ENCODE data around the gene FRMPD2. TPM values are rescaled to one million over a fixed set of nuclear protein-coding genes. Genes with fewer than 3 reads are reported as not detected.
A peak's percentile ranks its signal among the peaks of the same experiment; 100 is the strongest.
"Not testable (repeated sequence)": the region's sequence is repeated elsewhere in the genome, so short reads cannot be mapped to it uniquely, and the experiment has no call there.

The FRMPD2 gene
- polyA plus RNA-seq, 3 donors, result 0.60 to 5.6 (median 0.79) TPM

DNA sequence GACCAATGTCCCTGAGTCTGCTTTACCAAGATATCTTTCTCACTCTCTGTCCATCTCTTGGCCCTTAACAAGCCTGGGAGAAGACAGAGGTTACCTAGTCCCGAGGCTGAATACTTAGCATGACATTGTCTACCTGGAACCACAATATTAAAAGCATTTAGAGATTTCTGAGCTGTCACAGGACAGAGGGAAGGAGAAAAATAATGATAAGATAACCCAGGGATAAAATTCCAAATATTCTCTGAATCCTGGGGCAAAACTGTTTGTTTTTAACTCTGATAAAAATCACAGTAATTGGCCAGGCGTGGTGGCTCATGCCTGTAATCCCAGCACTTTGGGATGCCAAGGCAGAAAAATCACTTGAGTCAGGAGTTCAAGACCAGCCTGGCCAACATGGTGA lies 19.9 kb upstream of the FRMPD2 start:
- no peak for DNase-seq (ENCODE audit: extremely low read depth in 1 of 11, low read depth in 9 of 11, low spot score in 4 of 11)

DNA sequence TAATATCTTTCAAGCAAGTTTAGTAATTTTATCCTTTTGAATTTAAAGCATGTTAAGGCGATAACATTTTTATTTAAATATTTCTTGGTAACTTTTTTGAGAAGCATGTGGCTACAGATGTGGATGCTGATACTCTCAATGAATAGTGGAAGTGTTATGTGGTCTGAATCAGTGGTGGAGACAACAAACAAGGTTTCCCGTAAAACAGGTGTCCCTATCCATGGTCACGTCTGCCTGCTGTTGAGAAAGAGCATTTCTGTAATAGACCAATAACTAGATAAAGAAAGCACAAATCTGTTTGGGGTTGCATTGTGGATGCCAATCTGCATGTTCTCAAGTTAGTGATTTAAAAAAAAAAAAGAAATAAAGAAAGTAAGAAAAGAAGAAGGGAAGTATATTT lies 18.1 kb upstream of the FRMPD2 start:
- DNase-seq (ENCODE audit: extremely low read depth in 1 of 11, low read depth in 9 of 11, low spot score in 4 of 11), result no peak

DNA sequence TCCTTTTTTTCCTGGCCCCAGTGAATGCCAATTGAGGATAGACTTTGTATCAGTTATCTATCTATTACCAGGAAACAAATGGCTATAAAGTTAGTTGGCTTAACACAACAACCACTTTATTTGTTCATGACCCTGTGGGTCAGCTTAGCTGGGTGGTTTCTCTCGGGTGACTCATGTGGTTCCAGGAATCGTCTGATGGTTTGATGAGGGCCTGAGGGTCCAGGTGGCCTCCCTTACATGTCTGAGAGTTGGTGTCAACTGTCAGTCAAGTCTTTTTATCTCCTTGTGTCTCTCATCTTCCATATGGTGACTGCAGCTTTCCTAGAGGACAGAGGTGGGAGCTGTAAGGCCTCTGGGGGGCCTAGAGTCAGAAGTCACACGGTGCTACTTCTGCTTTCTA lies 16.7 kb upstream of the FRMPD2 start:
- DNase-seq (ENCODE audit: extremely low read depth in 1 of 11, low read depth in 9 of 11, low spot score in 4 of 11), result no peak

DNA sequence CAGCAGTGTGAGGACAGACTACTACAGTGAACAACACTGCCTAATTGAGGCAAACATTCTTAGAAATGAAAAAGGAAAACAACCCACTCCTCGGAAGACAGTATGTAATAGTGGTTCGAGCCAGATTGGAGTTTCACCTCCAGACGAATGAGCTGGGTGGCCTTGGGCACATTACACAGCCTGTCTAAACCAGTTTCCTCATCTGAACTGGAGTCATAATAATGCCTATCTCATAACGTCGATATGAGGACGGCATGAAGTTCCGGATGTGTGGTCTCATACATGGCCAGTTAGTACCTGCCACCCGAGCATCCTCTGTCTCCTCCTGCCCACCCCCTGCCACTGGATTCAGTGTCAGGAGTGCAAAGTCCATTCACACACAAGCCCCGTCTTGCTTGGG lies 15.8 kb upstream of the FRMPD2 start:
- DNase-seq (ENCODE audit: extremely low read depth in 1 of 11, low read depth in 9 of 11, low spot score in 4 of 11), result no peak

DNA sequence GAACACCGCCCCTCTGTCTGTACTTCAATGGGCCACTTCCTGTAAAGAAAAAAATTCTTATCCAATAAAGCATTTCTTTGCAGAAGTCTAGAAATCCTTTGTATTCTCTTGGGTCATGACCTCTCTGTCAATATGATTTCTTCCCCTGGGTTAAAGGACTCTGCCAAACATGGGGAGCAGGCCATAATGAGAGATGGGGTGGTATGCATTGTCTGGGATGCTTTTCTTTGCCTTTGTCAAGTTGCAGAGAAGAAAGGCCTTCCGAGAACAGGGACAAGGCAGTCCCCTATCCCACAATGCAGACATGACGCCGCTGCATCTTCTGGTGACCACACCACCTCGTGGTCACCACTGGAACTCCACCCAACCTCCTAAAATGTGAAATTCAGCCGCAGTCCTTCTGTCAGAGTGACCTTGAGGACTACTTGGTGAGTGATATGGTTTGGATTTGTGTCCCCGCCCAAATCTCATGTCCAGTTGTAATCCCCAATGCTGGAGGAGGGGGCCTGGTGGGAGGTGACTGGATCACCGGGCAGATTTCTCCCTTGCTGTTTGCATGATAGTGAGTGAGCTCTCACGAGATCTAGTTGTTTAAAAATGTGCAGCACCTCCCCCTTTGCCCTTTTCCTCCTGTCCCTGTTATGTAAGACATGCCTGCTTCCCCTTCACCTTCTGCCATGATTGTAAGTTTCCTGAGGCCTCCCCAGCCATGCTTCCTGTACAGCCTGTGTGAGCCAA lies 15.2 kb upstream of the FRMPD2 start:
- peak in 7 of 11 donors; percentile 27 to 62 (median 43) for DNase-seq (ENCODE audit: extremely low read depth in 1 of 11, low read depth in 9 of 11, low spot score in 4 of 11)

DNA sequence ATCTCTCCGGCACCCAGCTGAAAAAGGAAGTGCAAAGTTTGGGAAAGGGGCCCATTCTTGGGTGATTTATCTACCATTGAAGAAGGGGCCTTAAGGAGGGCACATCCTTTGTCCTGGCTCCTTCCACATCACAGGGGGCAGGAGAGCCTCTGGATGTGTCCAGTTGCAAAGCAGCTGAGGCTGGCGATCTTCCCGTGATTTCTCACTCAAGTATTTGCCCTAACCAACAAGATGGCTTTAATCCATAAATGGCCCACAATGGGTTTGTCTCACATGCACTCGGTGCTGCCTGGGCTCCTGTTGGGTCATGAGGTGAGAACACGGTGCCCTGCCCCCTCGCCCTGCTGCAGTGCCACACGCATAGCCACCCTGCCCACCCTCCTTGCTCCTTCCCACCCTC lies 14.2 kb upstream of the FRMPD2 start:
- no peak for DNase-seq (ENCODE audit: extremely low read depth in 1 of 11, low read depth in 9 of 11, low spot score in 4 of 11)

DNA sequence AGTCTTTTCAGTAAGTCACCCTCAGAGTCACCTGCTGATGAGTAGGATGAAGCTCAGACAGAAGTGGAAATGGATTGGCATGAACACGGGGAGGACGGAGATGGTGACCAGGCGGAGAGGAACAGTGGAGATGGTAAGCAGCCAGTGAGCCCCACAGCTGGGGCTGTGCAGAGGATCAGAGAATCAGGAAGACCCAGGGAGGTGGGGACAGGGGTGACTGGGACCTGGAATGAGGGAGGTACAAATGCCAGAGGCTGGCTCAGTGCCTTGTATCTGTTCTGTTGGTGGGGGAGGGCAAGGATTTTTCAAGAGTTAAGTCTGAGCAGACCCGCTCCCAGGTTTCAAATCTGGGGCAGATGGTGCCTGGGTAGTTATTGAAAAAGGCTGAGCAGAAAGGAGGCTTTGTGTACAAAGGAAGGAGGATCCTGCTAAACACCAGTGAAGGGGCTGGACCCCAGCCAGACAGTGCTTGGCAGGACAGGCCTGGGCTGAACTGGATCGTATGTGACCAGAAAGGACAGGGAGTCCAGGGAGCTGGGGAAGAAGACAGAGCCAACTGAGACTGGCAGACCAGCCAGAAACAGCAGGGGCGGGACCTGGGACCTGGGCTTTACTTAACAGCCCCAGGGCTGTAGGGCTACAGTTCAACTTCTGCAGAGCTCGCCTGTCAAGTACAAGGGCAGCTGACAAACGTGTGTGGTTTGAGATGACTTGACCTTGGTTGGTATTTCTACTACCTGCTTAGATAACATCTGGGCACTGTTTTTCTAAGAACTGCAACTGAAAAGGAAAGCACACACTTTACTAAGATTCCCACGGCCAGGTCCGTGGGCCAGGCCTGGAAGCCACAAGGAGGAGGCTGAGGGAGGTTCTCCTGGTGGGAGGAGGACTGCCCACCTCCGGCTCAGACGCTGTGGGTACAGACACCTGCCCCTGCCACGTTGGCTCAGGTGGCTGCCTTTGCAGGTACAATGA lies 13.2 kb upstream of the FRMPD2 start:
- DNase-seq (ENCODE audit: extremely low read depth in 1 of 11, low read depth in 9 of 11, low spot score in 4 of 11), result no peak

DNA sequence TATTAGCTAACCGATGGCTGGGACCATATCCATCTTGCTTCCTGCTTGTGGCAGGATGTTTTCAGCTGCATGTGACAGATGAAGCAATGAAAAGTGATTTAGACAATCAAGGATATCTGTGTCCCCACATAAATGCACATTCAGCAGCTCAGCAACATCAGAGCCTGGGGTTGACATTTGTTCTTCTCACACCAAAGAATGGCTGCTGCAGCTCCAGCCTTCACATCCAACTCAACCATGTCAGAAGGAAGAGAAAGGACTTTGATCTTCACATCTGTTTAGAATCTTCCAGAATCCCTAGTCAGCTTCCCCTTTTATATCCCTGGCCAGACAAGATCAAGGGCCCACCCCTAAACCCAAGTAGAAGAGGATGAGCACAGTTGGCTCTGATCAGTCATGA lies 11.9 kb upstream of the FRMPD2 start:
- no peak for DNase-seq (ENCODE audit: extremely low read depth in 1 of 11, low read depth in 9 of 11, low spot score in 4 of 11)

DNA sequence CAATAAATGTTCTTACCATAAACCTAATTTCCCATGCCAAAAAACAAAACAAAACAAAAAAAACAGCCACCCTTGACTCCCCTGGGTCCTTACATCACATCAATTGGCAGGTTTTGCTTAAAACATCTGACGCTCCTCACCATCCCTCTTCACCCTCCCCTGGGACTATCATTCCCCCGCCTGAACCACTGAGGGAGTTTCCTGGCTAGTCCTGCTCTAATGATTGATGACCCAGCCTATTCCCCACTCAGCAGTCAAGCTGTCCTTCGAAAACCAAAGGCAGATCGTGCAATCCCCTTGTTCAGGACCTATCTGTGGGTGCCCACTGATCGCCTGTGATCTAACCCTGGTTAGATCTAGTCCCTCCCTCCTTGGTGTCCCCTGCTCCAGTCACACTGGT lies 11.2 kb upstream of the FRMPD2 start:
- no peak for DNase-seq (ENCODE audit: extremely low read depth in 1 of 11, low read depth in 9 of 11, low spot score in 4 of 11)

DNA sequence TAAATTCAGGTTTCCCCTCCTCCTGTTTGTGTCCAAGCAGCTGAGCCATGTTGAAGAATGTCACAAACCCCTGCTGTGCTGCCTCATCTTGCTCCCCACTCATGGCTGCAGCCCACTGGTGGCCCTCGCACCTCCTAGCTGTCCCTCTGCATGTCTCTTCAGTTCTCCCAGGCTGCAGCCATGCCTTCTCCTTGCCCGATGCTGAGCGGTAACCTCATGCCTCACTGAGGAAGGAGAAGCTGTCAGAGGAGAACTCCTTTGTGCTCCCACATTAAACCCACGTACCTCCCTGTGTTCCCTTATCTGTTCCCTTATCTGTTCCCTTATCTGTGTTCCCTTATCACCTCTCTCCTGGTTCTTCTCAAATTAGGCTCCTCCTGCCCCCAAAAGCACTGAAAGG lies 10.3 kb upstream of the FRMPD2 start:
- no peak for DNase-seq (ENCODE audit: extremely low read depth in 1 of 11, low read depth in 9 of 11, low spot score in 4 of 11)

DNA sequence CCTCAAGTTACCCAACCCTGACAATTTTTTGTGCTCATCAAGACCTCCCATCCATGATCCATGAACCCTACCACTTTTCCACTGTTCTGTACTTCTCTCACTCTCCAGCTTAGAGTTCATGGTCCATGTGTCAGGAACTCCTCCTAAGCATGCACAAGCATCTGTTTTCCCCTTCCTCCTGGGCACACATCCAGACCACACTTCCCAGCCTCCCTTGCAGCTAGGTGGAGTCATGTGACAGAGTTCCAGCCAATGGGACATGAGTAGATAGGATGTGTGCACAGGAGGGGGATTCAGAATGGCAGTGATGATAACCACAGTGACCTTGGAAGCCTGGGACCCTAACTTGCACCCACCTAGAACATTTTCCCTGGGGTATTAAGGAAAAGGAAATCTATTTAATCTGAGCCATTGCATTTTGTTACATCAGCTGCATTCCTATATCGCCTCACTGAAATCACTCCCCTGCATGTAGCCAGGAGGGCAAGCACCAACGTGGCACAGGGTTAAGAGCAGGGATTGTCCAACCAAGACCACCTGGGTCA lies 9.6 kb upstream of the FRMPD2 start:
- DNase-seq (ENCODE audit: extremely low read depth in 1 of 11, low read depth in 9 of 11, low spot score in 4 of 11), result no peak

DNA sequence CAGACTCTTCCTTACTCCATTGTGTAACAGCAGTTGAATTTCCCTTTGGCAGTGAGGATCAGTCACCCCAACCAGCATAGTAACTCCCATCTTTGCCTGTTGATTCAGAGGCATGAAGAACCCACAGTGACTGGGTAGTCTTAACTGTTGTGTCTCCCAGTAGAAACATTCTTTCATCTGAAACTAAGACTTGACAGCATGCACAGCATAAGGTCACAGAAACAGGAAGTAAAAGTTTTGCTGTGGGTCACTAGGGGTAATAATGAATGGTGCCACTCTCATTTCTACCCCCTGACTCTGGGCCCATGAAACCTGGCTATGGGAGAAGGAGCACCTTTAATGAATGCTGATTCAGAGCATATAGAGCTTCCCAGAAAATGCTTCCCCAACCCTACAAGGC lies 8.3 kb upstream of the FRMPD2 start:
- DNase-seq (ENCODE audit: extremely low read depth in 1 of 11, low read depth in 9 of 11, low spot score in 4 of 11), result no peak

DNA sequence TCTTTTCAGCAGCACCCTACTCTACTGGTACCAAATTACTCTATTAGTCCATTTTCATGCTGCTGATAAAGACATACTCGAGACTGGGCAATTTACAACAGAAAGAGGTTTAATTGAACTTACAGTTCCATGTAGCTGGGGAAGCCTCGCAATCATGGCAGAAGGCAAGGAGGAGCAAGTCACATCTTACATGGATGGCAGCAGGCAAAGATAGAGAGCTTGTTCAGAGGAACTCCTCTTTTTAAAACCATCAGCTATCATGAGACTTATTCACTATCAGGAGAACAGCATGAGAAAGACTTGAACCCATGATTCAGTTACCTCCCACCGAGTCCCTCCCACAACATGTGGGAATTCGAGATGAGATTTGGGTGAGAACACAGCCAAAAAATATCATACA lies 7.2 kb upstream of the FRMPD2 start:
- not testable (repeated sequence) for DNase-seq (ENCODE audit: extremely low read depth in 1 of 11, low read depth in 9 of 11, low spot score in 4 of 11)

DNA sequence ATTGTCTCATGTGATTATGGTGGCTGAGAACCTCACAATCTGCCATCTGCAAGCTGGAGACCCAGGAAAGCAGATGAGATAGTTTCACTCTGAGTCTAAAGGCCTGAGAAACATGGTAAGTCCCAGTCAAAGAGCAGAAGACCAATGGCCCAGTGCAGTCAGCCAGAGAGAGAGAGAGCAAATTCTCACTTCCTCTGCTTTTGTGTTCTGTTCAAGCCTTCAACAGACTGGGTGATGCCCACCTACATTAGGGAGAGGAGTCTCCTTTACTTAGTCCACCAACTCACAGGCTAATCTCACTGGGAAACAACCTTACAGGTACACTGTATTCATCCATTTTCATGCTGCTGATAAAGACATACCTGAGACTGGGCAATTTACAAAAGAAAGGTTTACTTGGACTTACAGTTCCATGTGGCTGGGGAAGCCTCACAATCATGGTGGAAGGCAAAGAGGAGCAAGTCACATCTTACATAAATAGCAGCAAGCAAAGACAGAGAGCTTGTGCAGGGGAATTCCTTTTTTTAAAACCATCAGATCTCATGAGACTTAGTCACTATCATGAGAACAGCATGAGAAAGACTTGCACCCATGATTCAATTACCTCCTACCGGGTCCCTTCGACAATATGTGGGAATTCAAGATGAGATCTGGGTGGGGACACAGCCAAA lies 4.7 kb upstream of the FRMPD2 start:
- no peak for DNase-seq (ENCODE audit: extremely low read depth in 1 of 11, low read depth in 9 of 11, low spot score in 4 of 11)

DNA sequence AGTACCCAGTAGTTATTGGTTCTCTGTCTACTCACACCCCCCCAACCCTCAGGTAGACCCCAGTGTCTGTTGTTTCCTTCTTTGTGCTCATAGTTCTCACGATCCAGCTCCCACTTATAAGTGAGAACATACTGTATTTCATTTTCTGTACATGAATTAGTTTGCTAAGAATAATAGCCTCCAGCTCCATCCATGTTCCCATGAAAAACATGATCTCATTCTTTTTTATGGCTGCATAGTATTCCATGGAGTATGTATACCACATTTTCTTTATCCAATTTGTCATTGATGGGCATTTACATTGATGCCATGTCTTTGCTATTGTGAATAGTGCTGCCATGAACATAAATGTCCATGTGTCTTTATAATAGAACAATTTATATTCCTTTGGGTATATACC lies 2.6 kb upstream of the FRMPD2 start:
- no peak for DNase-seq (ENCODE audit: extremely low read depth in 1 of 11, low read depth in 9 of 11, low spot score in 4 of 11)

DNA sequence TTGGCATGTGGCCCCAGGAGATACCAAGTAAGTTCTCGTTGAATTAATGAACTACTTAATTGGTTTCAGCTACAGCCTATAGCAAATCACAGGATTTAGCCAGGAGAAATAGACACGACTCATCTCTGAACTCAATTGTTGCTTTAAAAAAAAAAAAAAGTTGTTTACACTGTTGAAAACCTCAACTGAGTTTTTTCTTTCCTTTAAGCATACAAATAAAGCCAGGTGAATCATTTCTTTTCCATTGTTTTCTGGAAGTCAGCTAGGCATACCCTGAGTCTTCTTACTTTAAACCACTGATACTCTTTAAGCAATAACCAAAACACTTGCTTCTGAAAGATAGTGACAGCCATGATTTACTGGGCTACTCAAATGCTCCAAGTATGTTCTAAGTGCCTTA lies 755 bp downstream of the FRMPD2 start:
- DNase-seq (ENCODE audit: extremely low read depth in 1 of 11, low read depth in 9 of 11, low spot score in 4 of 11), result no peak

DNA sequence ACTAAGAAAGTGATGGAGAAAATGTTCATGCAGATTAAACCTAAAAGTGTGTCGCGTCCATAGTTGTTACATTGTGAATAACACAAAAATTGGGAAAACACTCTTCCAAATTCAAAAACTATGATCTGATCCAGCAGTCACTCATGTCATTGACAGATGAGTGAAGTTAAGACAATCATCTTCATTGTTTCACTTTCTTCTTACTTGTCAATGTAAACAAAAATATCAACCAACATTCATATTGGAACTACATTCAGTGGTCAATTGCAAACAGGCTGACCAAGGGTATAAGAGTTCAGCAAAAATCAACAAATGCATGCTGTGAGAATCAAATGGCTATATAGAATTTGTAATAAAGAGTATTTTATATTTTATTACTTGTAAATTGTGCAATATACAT lies 1.8 kb downstream of the FRMPD2 start:
- DNase-seq (ENCODE audit: extremely low read depth in 1 of 11, low read depth in 9 of 11, low spot score in 4 of 11), result no peak

DNA sequence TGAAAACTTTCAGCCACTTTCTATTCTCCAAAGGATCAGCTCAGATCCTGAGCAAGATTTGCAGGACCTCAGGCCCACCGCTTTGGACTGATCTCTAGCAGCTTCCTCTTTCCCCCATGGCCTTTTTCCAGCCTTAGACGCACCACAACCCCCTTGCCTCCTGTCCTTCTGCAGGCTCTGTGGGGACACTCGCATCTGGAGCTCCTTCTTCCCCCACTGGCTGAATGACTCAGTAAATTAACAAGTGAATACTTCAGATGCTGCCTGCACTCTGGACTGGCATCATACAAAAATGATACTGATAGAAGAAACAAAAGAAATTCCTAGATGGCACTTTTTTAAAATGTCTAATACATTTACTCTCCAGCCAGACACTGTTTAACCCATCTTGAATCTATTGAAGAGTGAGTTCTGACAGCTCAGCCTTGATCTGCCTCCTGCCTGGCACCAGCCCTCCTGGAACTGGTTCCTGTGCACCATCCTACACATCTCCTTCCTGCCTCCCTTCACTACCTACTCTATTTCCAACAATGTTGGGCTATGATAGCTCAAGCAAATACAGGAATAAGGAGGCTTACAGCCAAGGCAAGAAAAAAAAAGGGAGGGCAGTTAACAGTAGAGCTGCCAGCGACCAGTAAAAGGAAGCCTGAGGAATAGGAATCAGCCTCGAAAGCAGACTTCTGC lies 3.3 kb downstream of the FRMPD2 start:
- no peak for DNase-seq (ENCODE audit: extremely low read depth in 1 of 11, low read depth in 9 of 11, low spot score in 4 of 11)

DNA sequence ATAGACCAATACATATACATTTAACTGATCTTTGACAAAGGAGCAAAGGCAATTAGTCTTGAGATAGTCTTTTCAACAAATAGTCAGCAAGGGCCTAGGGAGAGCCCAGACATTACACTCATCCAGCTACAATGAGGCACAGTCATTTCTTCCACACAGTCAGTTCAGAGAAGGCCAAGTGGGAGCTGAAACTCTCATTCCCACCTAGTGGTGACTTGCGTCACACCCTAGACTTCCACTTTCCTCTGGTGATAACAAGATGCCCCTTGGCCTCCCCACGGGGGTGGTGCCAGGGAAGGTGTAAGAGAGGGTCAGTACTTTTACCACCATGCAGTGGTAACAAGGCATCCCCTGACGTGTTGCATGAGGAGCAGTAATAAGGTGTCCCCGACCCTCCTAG lies 8.0 kb downstream of the FRMPD2 start:
- no peak for DNase-seq (ENCODE audit: extremely low read depth in 1 of 11, low read depth in 9 of 11, low spot score in 4 of 11)

Measured in renal cortex interstitium (tissue), 11 donors.